DMS79 (cell line): ENCODE measurements around the gene DNM3.
"Not testable (repeated sequence)": the region's sequence is repeated elsewhere in the genome, so short reads cannot be mapped to it uniquely, and the experiment has no call there.

Source experiments
- DNase-seq: peaks from one replicate; lab custom pipeline; 2025; lab: John Stamatoyannopoulos, UW

The DNM3 gene

GRCh38 chr1:172360985-172361384, 519.7 kb downstream of the DNM3 start:
- no peak for DNase-seq

GRCh38 chr1:172363852-172364251, 522.6 kb downstream of the DNM3 start:
- no peak for DNase-seq

GRCh38 chr1:172371646-172372045, 530.3 kb downstream of the DNM3 start:
- DNase-seq: not testable (repeated sequence)

GRCh38 chr1:172373864-172374263, 532.6 kb downstream of the DNM3 start:
- no peak for DNase-seq

GRCh38 chr1:172375211-172375631, 533.9 kb downstream of the DNM3 start:
- DNase-seq: no peak

- DNase-seq: no peak
These were observed 535.1 kb downstream of the DNM3 start for GRCh38 chr1:172376431-172376830.

GRCh38 chr1:172377565-172377964, 536.3 kb downstream of the DNM3 start:
- no peak for DNase-seq

- no peak for DNase-seq
These were observed 536.9 kb downstream of the DNM3 start for GRCh38 chr1:172378109-172378760.

GRCh38 chr1:172380441-172381244, 539.3 kb downstream of the DNM3 start:
- DNase-seq: no peak

GRCh38 chr1:172381946-172382345, 540.6 kb downstream of the DNM3 start:
- no peak for DNase-seq

- no peak for DNase-seq
These were observed 541.1 kb downstream of the DNM3 start for GRCh38 chr1:172382406-172382805.

- DNase-seq: no peak
These were observed 541.7 kb downstream of the DNM3 start for GRCh38 chr1:172382990-172383389.

- DNase-seq: no peak
These were observed 542.2 kb downstream of the DNM3 start for GRCh38 chr1:172383536-172383935.

GRCh38 chr1:172384656-172385055, 543.4 kb downstream of the DNM3 start:
- DNase-seq: no peak

GRCh38 chr1:172386046-172386445, 544.7 kb downstream of the DNM3 start:
- no peak for DNase-seq

- no peak for DNase-seq
These were observed 547.2 kb downstream of the DNM3 start for GRCh38 chr1:172388490-172388889.

GRCh38 chr1:172390301-172390682, 549.0 kb downstream of the DNM3 start:
- DNase-seq: no peak

- DNase-seq: no peak
These were observed 549.6 kb downstream of the DNM3 start for GRCh38 chr1:172390683-172391551.

- no peak for DNase-seq
These were observed 550.7 kb downstream of the DNM3 start for GRCh38 chr1:172391976-172392375.

GRCh38 chr1:172393354-172393753, 552.1 kb downstream of the DNM3 start:
- no peak for DNase-seq

- no peak for DNase-seq
These were observed 552.9 kb downstream of the DNM3 start for GRCh38 chr1:172394141-172394751.

- DNase-seq: no peak
These were observed 553.5 kb downstream of the DNM3 start for GRCh38 chr1:172394811-172395210.
